ENCODE data around the gene FN1. TPM values are rescaled to one million over a fixed set of nuclear protein-coding genes. Genes with fewer than 3 reads are reported as not detected.

Gene FN1
- total RNA-seq, 1 experiment from 2014 or later = 11.1 TPM

DNA sequence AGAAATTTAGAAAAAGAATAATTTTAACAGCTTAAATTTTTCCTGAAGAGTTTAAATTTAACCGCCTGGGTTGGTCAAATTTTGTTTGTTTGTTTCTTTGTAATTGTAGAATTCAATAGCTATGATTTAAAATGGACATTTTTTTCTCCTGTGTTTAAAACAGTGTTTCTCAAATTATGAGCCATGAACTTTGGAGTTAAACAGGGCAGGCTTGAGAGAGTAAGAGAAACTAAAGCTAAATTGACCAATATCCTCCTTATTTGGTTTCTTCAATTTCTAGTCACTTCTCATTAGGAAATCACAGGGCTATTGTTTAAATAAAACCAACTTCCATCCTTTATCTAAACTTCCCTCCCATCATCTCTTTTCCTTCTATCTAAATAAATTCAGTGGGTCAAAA is 21.9 kb downstream of the FN1 start:
- H2AFZ ChIP-seq (ENCODE audit: low read depth, low read length, poor library complexity, severe bottlenecking) = no peak overlapping the region
- no peaks in the 10 kb centered on the region for H3K36me3 ChIP-seq (ENCODE audit: control insufficient read depth in 1 of 2, insufficient read depth in 2 of 2, low read length in 2 of 2)
- H3K9ac ChIP-seq (ENCODE audit: low read length) = no peak overlapping the region
- H3K27me3 ChIP-seq (ENCODE audit: insufficient read depth, low read length) = peaks cover 4% of the 10 kb centered on the region; the same call in 1 of the 2 replicates
- no peak for DNase-seq (ENCODE audit: low read depth, low spot score)
- ChIA-PET POLR2A (no interaction called here), RAD21 (ENCODE audit: low non-redundant PET in 1 of 2, low total read pairs in 2 of 2, uncharacterized antibody in 2 of 2, unreplicated experiment in 2 of 2) (no interaction called here), CTCF (no interaction called here)
- TF ChIP-seq POLR2AphosphoS5 (IDR thresholded peaks at IDR 0.05; ENCODE audit: low read depth, low read length) (no peak), TCF7L2 (IDR thresholded peaks at IDR 0.05; ENCODE audit: borderline replicate concordance, extremely low read depth, insufficient read depth, insufficient read length) (no peak), JUND (IDR thresholded peaks at IDR 0.05) (no peak), SRF (IDR thresholded peaks at IDR 0.05; ENCODE audit: low read depth) (no peak)
- no peak for ATAC-seq
- H3K4me3 ChIP-seq (replicated peaks in 1 of 2; ENCODE audit: low read depth in 1 of 2, low read length in 2 of 2) = no peak overlapping the region
- H3K79me2 ChIP-seq (ENCODE audit: insufficient read depth, low read length) = no peaks in the 10 kb centered on the region
- H4K20me1 ChIP-seq (ENCODE audit: insufficient read depth) = no peaks in the 10 kb centered on the region
- H3K9me3 ChIP-seq (ENCODE audit: control insufficient read depth in 1 of 2, insufficient read depth in 1 of 2, low read depth in 1 of 2, low read length in 2 of 2) = no peaks in the 10 kb centered on the region
- peaks cover 15 to 29% of the 10 kb centered on the region in 2 experiments for H3K4me1 ChIP-seq (ENCODE audit: control insufficient read depth in 1 of 2, insufficient read depth in 2 of 2, low read length in 2 of 2)
- H3K9me2 ChIP-seq (ENCODE audit: insufficient read depth) = no peaks in the 10 kb centered on the region
- H3K4me2 ChIP-seq (ENCODE audit: low read length) = no peak overlapping the region
- H3K27ac ChIP-seq (ENCODE audit: low read depth, low read length) = no peak overlapping the region
- no TSS peak for BruUV-seq (replicated peaks)
- intact Hi-C loops (cut with micrococcal nuclease) = no loop called here

DNA sequence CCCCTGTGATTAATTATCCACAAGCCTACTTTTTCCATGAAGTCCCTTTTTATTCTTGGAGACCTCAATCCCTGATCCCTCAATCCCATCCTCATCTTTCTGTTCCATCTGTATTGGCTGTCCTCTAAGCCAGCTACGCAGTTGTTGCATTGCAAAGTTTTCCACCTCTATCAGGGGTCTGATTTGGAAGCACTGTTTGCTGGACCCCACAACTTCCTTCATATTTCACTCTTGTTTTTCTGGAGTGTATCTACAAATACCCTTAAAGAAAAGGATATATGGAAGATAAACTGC is 22.4 kb downstream of the FN1 start:
- CTCF ChIA-PET = no interaction called here
- H3K4me3 ChIP-seq (replicated peaks in 1 of 2; ENCODE audit: low read depth in 1 of 2, low read length in 2 of 2) = no peak overlapping the region
- no peak for DNase-seq (ENCODE audit: low read depth, low spot score)
- intact Hi-C loops (cut with micrococcal nuclease) = no loop called here
- no peak overlapping the region for H2AFZ ChIP-seq (ENCODE audit: low read depth, low read length, poor library complexity, severe bottlenecking)
- H3K27ac ChIP-seq (ENCODE audit: low read depth, low read length) = no peak overlapping the region
- H3K9me3 ChIP-seq (ENCODE audit: control insufficient read depth in 1 of 2, insufficient read depth in 1 of 2, low read depth in 1 of 2, low read length in 2 of 2) = no peaks in the 10 kb centered on the region
- RAD21 ChIA-PET (ENCODE audit: low non-redundant PET in 1 of 2, low total read pairs in 2 of 2, uncharacterized antibody in 2 of 2, unreplicated experiment in 2 of 2) = no interaction called here
- H3K9ac ChIP-seq (ENCODE audit: low read length) = no peak overlapping the region
- ATAC-seq = no peak
- no peaks in the 10 kb centered on the region for H3K36me3 ChIP-seq (ENCODE audit: control insufficient read depth in 1 of 2, insufficient read depth in 2 of 2, low read length in 2 of 2)
- peaks cover 4% of the 10 kb centered on the region; the same call in 1 of the 2 replicates for H3K27me3 ChIP-seq (ENCODE audit: insufficient read depth, low read length)
- no TSS peak for BruUV-seq (replicated peaks)
- POLR2A ChIA-PET = no interaction called here
- no peaks in the 10 kb centered on the region for H3K9me2 ChIP-seq (ENCODE audit: insufficient read depth)
- peaks cover 15 to 29% of the 10 kb centered on the region in 2 experiments for H3K4me1 ChIP-seq (ENCODE audit: control insufficient read depth in 1 of 2, insufficient read depth in 2 of 2, low read length in 2 of 2)
- H3K79me2 ChIP-seq (ENCODE audit: insufficient read depth, low read length) = no peaks in the 10 kb centered on the region
- no peak overlapping the region for H3K4me2 ChIP-seq (ENCODE audit: low read length)
- no peaks in the 10 kb centered on the region for H4K20me1 ChIP-seq (ENCODE audit: insufficient read depth)
- no peak for TF ChIP-seq POLR2A (IDR thresholded peaks at IDR 0.05; ENCODE audit: borderline replicate concordance, extremely low read depth, insufficient read depth, insufficient read length)
- no peak for TF ChIP-seq SP1 (IDR thresholded peaks at IDR 0.05; ENCODE audit: low read depth)
- no peak for TF ChIP-seq CTCF (IDR thresholded peaks at IDR 0.05 in 2 of 3, conservative IDR thresholded peaks at IDR 0.05 in 1 of 3; ENCODE audit: borderline replicate concordance in 1 of 3, insufficient read depth in 1 of 3, low read depth in 2 of 3, low read length in 2 of 3)
- no peak for TF ChIP-seq ZNF274 (IDR thresholded peaks at IDR 0.05; ENCODE audit: low read depth, low read length)
- no peak for TF ChIP-seq FOSL1 (IDR thresholded peaks at IDR 0.05; ENCODE audit: low read depth)
- no peak for TF ChIP-seq SRF (IDR thresholded peaks at IDR 0.05; ENCODE audit: low read depth)
- TF ChIP-seq MAX (IDR thresholded peaks at IDR 0.05) = no peak
- no peak for TF ChIP-seq TCF7L2 (IDR thresholded peaks at IDR 0.05; ENCODE audit: borderline replicate concordance, extremely low read depth, insufficient read depth, insufficient read length)
- no peak for TF ChIP-seq EZH2phosphoT487 (IDR thresholded peaks at IDR 0.05; ENCODE audit: borderline replicate concordance)
- TF ChIP-seq CEBPB (IDR thresholded peaks at IDR 0.05; ENCODE audit: low read depth) = no peak
- no peak for TF ChIP-seq EZH2 (IDR thresholded peaks at IDR 0.05)
- TF ChIP-seq, protein P1, sequence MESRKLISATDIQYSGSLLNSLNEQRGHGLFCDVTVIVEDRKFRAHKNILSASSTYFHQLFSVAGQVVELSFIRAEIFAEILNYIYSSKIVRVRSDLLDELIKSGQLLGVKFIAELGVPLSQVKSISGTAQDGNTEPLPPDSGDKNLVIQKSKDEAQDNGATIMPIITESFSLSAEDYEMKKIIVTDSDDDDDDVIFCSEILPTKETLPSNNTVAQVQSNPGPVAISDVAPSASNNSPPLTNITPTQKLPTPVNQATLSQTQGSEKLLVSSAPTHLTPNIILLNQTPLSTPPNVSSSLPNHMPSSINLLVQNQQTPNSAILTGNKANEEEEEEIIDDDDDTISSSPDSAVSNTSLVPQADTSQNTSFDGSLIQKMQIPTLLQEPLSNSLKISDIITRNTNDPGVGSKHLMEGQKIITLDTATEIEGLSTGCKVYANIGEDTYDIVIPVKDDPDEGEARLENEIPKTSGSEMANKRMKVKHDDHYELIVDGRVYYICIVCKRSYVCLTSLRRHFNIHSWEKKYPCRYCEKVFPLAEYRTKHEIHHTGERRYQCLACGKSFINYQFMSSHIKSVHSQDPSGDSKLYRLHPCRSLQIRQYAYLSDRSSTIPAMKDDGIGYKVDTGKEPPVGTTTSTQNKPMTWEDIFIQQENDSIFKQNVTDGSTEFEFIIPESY (IDR thresholded peaks at IDR 0.05; ENCODE audit: extremely low read depth, insufficient replicate concordance, low read length) = no peak
